Caco-2 (cell line): ENCODE results near the gene CEP250. TPM values are rescaled to one million over a fixed set of nuclear protein-coding genes. Genes with fewer than 3 reads are reported as not detected.

Source experiments
- BruUV-seq: library from RNA; stranded (reverse); fragments of 400-500 nt; replicated peaks from 2 replicates; lab custom pipeline; 2021; lab: Mats Ljungman, UMichigan
- CTCF ChIA-PET: fragments of 300-600 bp; sonication (Branson Sonifier 250); formaldehyde crosslinking; loops from one replicate; lab custom pipeline; 2022; ENCODE audit warnings: antibody characterized with exemption; lab: Charles Lee
- POLR2A ChIA-PET: fragments of 300-600 bp; sonication (Branson Sonifier 250); formaldehyde crosslinking; loops from one replicate; lab custom pipeline; 2022; ENCODE audit warnings: antibody characterized with exemption; lab: Charles Lee
- DNase-seq, 2 experiments: peaks; one replicate each; pipeline versions ENCODE4 v3.0.0 to v3.0.0-alpha.2; 2020 to 2022
- H3K27me3 ChIP-seq: replicated peaks from 2 replicates; pipeline ENCODE4 v1.6.0; 2011; ENCODE audit warnings: low read length; ENCODE audit not compliant: control insufficient read depth, insufficient read depth
- H3K36me3 ChIP-seq: 2 replicates; pipeline ENCODE4 v1.5.1; 2011; ENCODE audit warnings: low read length; ENCODE audit not compliant: control insufficient read depth, insufficient read depth
- H3K4me1 ChIP-seq: fragments of 250-450 bp; sonication (Bioruptor Pico); 2 replicates; pipeline ENCODE4 v1.5.1; 2020; ENCODE audit warnings: mild to moderate bottlenecking
- H3K4me3 ChIP-seq: 2 replicates; pipeline ENCODE4 v1.5.1; 2011; ENCODE audit warnings: low read depth, mild to moderate bottlenecking, control low read depth, low read length
- H3K9me3 ChIP-seq: fragments of 250-450 bp; sonication (Bioruptor Pico); 2 replicates; pipeline ENCODE4 v1.5.1; 2020; ENCODE audit warnings: mild to moderate bottlenecking, moderate library complexity
- H3K27ac Mint-ChIP-seq: one replicate; pipeline ENCODE4 v1.8.0; 2022; ENCODE audit warnings: mixed read lengths; ENCODE audit not compliant: unreplicated experiment
- H3K27me3 Mint-ChIP-seq: one replicate; pipeline ENCODE4 v1.8.0; 2022; ENCODE audit warnings: mixed read lengths; ENCODE audit not compliant: insufficient read depth, unreplicated experiment
- H3K36me3 Mint-ChIP-seq: one replicate; pipeline ENCODE4 v1.8.0; 2022; ENCODE audit warnings: mild to moderate bottlenecking, mixed read lengths; ENCODE audit not compliant: insufficient read depth, unreplicated experiment
- H3K4me1 Mint-ChIP-seq: one replicate; pipeline ENCODE4 v1.8.0; 2022; ENCODE audit warnings: low read depth, mixed read lengths; ENCODE audit not compliant: unreplicated experiment
- H3K4me3 Mint-ChIP-seq: one replicate; pipeline ENCODE4 v1.8.0; 2022; ENCODE audit warnings: mild to moderate bottlenecking, moderate library complexity, mixed read lengths; ENCODE audit not compliant: unreplicated experiment
- H3K9me3 Mint-ChIP-seq: one replicate; pipeline ENCODE4 v1.8.0; 2022; ENCODE audit warnings: mixed read lengths; ENCODE audit not compliant: unreplicated experiment
- intact Hi-C: fragments of 100-400 bp; cut with micrococcal nuclease; formaldehyde crosslinking; loops from one replicate; pipeline ENCODE4 v1.10.0; 2022; ENCODE audit not compliant: unreplicated experiment
- total RNA-seq: library from RNA; stranded (reverse); gene quantifications from 2 replicates; pipeline ENCODE4 v1.2.3, GENCODE V29; 2022
- TF ChIP-seq, protein P1 (sequence below), 2 experiments: fragments of 200-600 bp in 1 of 2; IDR thresholded peaks; 1 replicate in 1 of 2; 2 replicates in 1 of 2; pipeline versions ENCODE4 v1.5.1 to v1.8.0; 2011 to 2022; ENCODE audit warnings: antibody characterized with exemption in 1 of 2, control low read depth in 1 of 2, inconsistent platforms in 1 of 2, low read depth in 1 of 2, low read length in 1 of 2, mild to moderate bottlenecking in 1 of 2, moderate library complexity in 1 of 2; ENCODE audit not compliant: insufficient read depth in 1 of 2, severe bottlenecking in 1 of 2, unreplicated experiment in 1 of 2

CEP250 gene
- total RNA-seq, 1 experiment from 2014 or later, result 137 TPM

DNA sequence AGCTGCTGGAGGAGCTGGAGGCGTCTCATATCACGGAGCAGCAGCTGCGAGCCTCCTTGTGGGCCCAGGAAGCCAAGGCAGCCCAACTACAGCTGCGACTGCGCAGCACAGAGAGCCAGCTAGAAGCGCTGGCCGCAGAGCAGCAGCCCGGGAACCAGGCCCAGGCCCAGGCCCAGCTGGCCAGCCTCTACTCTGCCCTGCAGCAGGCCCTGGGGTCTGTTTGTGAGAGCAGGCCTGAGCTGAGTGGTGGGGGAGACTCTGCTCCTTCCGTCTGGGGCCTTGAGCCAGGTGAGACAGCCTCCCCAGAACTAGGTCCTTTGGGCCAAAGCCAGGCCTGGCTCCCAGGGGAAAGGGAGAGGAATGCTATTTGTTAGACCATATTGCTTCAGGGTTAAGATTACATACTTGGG is 42.4 kb downstream of the CEP250 start:
- H3K36me3 ChIP-seq, result peaks cover 23% of the 10 kb centered on the region
- no TSS peak for BruUV-seq
- Mint-ChIP-seq H3K4me1 (no peaks in the 10 kb centered on the region), H3K27me3 (no peaks in the 10 kb centered on the region), H3K9me3 (no peaks in the 10 kb centered on the region), H3K27ac (no peak overlapping the region), H3K4me3 (no peak overlapping the region), H3K36me3 (peaks cover 51% of the 10 kb centered on the region)
- no peaks in the 10 kb centered on the region for H3K27me3 ChIP-seq
- H3K4me3 ChIP-seq, result no peak overlapping the region
- intact Hi-C loops, result no loop called here
- TF ChIP-seq, protein P1, sequence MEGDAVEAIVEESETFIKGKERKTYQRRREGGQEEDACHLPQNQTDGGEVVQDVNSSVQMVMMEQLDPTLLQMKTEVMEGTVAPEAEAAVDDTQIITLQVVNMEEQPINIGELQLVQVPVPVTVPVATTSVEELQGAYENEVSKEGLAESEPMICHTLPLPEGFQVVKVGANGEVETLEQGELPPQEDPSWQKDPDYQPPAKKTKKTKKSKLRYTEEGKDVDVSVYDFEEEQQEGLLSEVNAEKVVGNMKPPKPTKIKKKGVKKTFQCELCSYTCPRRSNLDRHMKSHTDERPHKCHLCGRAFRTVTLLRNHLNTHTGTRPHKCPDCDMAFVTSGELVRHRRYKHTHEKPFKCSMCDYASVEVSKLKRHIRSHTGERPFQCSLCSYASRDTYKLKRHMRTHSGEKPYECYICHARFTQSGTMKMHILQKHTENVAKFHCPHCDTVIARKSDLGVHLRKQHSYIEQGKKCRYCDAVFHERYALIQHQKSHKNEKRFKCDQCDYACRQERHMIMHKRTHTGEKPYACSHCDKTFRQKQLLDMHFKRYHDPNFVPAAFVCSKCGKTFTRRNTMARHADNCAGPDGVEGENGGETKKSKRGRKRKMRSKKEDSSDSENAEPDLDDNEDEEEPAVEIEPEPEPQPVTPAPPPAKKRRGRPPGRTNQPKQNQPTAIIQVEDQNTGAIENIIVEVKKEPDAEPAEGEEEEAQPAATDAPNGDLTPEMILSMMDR (IDR thresholded peaks at IDR 0.05; ENCODE audit: insufficient read depth in 1 of 2, low read depth in 1 of 2, low read length in 1 of 2, severe bottlenecking in 1 of 2, unreplicated experiment in 1 of 2), result no peak
- POLR2A ChIA-PET, result interaction anchor here (0.6 to 1.2 kb wide), 3 partner anchors 43 to 244 kb away, joined by 3 read pairs; partner anchors contain the start of gene RBM39
- H3K4me1 ChIP-seq, result no peaks in the 10 kb centered on the region
- H3K9me3 ChIP-seq, result no peaks in the 10 kb centered on the region
- CTCF ChIA-PET, result interaction anchor here (0.9 to 1.1 kb wide), 3 partner anchors 12 to 138 kb away, joined by 3 read pairs; no protein-coding TSS in a partner anchor
- no peak for DNase-seq

DNA sequence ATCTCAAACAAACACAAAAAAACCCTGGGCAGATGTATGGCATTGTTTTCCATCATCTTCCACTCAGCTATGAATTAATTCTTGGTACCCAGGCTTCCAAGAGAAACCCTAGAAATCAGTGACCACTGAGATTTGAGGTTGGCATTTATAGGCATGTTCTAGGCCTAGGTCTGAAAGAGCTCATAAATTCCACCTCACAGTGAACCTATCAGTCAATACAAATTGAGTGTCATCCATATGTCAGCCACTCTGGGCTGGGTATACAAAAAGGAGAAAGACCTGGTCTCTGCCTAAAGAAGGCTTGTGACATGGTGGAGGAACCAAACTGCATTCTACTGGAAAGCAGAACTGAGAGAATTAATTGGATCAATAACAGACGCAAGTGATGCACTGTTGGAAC is 43.9 kb downstream of the CEP250 start:
- Mint-ChIP-seq H3K4me1 (no peaks in the 10 kb centered on the region), H3K4me3 (no peak overlapping the region), H3K27ac (no peak overlapping the region), H3K27me3 (no peaks in the 10 kb centered on the region), H3K36me3 (peaks cover 60% of the 10 kb centered on the region), H3K9me3 (no peaks in the 10 kb centered on the region)
- no peaks in the 10 kb centered on the region for H3K27me3 ChIP-seq
- no peak overlapping the region for H3K4me3 ChIP-seq
- ChIA-PET POLR2A (no interaction called here), CTCF (no interaction called here)
- no peaks in the 10 kb centered on the region for H3K4me1 ChIP-seq
- BruUV-seq, result no TSS peak
- H3K9me3 ChIP-seq, result no peaks in the 10 kb centered on the region
- peaks cover 28% of the 10 kb centered on the region for H3K36me3 ChIP-seq
- DNase-seq, result no peak
- intact Hi-C loops, result no loop called here
- TF ChIP-seq, protein P1 (IDR thresholded peaks at IDR 0.05; ENCODE audit: insufficient read depth in 1 of 2, low read depth in 1 of 2, low read length in 1 of 2, severe bottlenecking in 1 of 2, unreplicated experiment in 1 of 2), result no peak

DNA sequence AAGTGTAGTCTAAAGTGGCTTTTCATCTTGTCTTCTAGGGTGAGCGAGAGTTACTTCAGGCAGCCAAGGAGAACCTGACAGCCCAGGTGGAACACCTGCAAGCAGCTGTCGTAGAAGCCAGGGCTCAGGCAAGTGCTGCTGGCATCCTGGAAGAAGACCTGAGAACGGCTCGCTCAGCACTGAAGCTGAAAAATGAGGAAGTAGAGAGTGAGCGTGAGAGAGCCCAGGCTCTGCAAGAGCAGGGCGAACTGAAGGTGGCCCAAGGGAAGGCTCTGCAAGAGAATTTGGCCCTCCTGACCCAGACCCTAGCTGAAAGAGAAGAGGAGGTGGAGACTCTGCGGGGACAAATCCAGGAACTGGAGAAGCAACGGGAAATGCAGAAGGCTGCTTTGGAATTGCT is 47.0 kb downstream of the CEP250 start:
- Histone ChIP-seq H3K4me3 (no peak overlapping the region), H3K27me3 (no peaks in the 10 kb centered on the region), H3K4me1 (no peaks in the 10 kb centered on the region), H3K36me3 (peaks cover 28% of the 10 kb centered on the region), H3K9me3 (no peaks in the 10 kb centered on the region)
- intact Hi-C loops, result no loop called here
- H3K4me1 Mint-ChIP-seq, result peaks cover 8% of the 10 kb centered on the region
- no TSS peak for BruUV-seq
- TF ChIP-seq, protein P1 (IDR thresholded peaks at IDR 0.05; ENCODE audit: insufficient read depth in 1 of 2, low read depth in 1 of 2, low read length in 1 of 2, severe bottlenecking in 1 of 2, unreplicated experiment in 1 of 2), result no peak
- H3K4me3 Mint-ChIP-seq, result no peak overlapping the region
- DNase-seq, result no peak
- no peaks in the 10 kb centered on the region for H3K9me3 Mint-ChIP-seq
- H3K27me3 Mint-ChIP-seq, result no peaks in the 10 kb centered on the region
- H3K36me3 Mint-ChIP-seq, result peaks cover 62% of the 10 kb centered on the region
- CTCF ChIA-PET, result no interaction called here
- POLR2A ChIA-PET, result no interaction called here
- no peak overlapping the region for H3K27ac Mint-ChIP-seq
